VCaP (cell line): ENCODE data around the gene PPFIBP1.
"Not testable (repeated sequence)": the region's sequence is repeated elsewhere in the genome, so short reads cannot be mapped to it uniquely, and the experiment has no call there.

ENCODE experiments used
- H3K27ac ChIP-seq: fragments of 450-650 bp; 2 replicates; pipeline ENCODE4 v1.5.1; 2017
- TF ChIP-seq, protein P1 (sequence below): fragments of 450-650 bp; conservative IDR thresholded peaks from 2 replicates; pipeline ENCODE4 v1.5.1; 2017; ENCODE audit warnings: mild to moderate bottlenecking, moderate library complexity

The PPFIBP1 gene

DNA sequence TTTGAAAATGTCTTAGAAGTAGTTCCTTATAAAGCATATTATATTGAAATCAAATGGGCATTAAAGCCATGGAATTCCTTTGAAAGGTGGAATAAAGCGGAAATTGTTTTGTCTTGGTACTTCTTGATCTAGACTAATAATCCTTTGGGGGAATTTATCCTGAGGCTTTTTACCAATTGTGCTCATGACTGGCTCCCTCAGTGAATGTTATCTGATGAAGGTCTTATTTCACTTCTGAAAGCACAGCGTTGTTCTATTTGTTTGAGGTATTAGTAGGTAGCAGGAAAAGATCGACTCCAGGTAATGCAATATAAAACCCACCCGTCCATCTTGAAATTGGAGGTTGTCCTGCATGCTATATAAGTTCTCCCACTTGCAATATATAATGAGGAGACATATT, 64.8 kb downstream of the PPFIBP1 start:
- no peak overlapping the region for H3K27ac ChIP-seq
- TF ChIP-seq, protein P1, sequence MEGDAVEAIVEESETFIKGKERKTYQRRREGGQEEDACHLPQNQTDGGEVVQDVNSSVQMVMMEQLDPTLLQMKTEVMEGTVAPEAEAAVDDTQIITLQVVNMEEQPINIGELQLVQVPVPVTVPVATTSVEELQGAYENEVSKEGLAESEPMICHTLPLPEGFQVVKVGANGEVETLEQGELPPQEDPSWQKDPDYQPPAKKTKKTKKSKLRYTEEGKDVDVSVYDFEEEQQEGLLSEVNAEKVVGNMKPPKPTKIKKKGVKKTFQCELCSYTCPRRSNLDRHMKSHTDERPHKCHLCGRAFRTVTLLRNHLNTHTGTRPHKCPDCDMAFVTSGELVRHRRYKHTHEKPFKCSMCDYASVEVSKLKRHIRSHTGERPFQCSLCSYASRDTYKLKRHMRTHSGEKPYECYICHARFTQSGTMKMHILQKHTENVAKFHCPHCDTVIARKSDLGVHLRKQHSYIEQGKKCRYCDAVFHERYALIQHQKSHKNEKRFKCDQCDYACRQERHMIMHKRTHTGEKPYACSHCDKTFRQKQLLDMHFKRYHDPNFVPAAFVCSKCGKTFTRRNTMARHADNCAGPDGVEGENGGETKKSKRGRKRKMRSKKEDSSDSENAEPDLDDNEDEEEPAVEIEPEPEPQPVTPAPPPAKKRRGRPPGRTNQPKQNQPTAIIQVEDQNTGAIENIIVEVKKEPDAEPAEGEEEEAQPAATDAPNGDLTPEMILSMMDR, result no peak

DNA sequence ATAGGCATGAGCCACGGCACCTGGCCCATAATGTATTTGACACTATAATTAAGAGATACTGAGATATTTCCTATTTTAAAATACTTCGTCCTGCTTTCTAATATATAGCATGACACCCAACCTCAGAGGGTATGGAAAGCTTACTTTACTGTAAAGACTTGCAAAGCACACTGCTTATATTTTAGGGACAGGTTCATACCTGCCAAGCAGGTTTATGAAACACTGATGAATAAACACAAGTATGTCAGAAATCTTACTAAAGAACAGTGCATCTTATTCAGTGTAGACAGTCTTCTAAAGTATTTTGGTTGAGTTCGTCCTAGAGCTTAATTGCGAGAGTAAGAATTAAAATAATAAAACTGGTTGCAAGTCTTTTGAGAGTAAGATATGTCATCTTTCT, 65.4 kb downstream of the PPFIBP1 start:
- TF ChIP-seq, protein P1, result no peak

DNA sequence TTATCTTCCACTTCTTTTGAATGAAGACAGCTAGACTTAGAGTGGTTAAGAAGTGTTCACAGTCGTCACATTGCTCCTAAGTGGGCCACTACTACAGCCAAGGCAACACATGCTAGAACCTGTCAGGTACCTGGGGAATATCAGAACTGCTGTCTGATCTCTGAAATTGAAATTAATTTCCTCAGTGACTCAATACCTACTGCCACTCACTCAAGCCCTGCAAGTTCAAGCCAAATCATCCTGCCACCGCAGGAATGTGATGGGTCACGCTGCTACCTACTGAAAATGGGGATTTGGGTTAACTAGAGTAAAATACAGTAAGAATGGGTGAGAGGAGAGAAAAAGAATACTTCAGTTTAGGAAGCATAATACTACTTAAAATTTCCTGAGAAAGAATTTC, 67.7 kb downstream of the PPFIBP1 start:
- not testable (repeated sequence) for H3K27ac ChIP-seq

More for the DNA sequence above, 65.4 kb downstream of the PPFIBP1 start:
- H3K27ac ChIP-seq, result no peak overlapping the region

DNA sequence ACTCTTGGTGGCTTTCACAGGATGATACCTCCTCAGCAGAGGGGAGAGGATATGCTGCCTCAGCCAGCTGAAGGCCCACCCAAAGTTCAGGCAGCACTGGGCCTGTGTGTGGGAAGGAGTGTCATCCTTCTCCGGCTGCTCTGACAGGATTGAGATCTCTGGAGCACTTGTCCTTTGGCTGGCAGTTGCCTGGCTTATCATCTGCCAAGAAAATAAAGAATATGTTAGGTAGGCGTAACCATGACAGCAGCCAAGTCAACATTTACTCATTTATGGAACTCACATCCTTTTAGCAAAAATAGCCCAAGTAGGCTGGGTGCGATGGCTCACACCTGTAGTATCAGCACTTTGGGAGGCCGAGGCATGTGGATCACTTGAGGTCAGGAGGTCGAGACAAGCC, 68.5 kb downstream of the PPFIBP1 start:
- no peak overlapping the region for H3K27ac ChIP-seq

DNA sequence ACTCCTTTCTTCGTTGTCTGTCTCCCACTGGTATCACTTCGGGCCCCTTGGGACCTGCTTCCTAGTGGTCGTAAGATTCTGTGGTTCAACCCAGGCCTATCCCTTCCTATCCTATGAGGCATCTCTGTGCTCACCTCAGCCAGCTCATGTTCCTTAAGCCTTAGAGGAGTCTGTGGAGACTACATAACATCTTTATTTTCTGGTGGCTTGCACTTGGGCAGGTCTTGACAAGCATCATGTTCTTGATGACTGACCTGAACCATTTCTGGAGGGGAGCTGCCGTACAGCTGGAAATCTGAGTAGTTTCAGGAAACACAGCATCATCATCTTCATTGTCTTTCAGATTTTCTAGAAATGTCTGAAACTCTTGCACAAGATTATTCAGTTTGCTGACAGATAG, 69.3 kb downstream of the PPFIBP1 start:
- no peak overlapping the region for H3K27ac ChIP-seq
- TF ChIP-seq, protein P1, result no peak

More for the DNA sequence above, 68.5 kb downstream of the PPFIBP1 start:
- TF ChIP-seq, protein P1, result no peak

DNA sequence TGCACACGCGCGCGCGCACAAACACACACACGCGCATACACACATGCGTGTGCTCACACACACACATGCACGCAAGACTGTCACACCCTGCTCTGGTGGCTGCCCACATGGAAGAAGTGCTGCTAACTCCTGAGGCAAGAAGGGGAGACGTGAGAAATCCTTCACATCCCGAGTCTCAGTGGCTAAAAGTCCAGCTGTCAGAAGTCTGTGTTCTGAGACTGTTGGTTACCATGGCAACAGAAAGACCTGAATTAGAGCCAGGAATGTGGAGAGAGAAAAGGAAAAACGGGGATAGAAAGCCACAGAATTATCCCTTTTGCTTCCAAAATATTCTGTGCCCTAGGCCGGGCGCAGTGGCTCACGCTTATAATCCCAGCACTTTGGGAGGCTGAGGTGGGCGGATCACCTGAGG, 71.2 kb downstream of the PPFIBP1 start:
- TF ChIP-seq, protein P1, result no peak
- H3K27ac ChIP-seq, result no peak overlapping the region

DNA sequence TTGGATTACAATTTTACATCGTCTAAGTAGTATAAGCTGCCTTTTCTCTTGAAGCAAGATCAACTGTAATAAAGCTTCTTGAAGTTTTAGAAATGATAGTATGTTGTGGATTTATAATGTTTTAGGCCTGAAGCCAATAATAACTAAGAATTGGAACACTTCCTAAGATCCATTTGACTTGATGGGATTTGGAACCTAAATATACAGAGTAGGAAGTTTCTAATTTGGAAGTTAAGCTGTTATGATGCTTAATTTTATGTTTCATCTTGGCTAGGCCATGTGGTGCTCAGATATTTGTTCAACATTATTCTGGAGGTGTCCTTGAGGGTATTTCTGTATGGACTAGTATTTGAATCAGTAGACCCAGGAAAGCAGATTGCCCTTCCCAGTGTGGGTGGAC, 74.9 kb downstream of the PPFIBP1 start:
- H3K27ac ChIP-seq, result not testable (repeated sequence)

DNA sequence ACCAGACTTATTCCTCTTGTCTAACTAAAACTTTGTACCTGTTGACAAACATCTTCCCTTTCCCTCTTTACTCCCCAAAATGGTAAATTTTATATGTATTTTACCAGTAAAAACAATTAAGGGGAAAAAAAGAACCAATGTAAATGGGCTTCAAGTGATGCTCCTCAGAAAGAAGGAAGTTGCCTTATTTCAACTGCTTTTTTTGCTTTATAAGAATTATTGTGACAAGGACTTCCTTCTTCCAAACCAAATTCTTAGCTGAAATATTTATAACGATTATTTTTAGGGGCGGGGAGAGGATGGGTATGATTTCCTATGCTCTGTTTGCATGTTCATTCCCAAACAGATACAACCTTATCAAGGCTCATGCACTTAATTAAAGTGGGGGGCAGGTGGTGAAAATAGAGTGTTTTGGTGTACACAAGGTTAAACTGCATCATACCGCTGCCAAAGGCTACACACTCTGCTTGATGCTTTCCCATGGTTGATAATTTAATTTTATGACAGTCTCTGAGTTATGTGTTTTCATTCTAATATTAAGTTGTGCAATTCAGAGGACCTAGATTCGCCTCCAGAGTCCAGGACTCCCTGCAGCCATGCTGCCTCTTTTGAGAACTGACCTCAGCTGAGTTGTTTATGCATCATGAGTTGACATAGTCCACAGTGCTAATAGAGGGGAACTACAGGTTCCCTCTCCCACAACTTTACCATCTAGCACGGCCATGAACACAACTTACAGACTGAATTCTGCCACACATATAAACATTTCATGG, 77.2 kb downstream of the PPFIBP1 start:
- not testable (repeated sequence) for H3K27ac ChIP-seq

DNA sequence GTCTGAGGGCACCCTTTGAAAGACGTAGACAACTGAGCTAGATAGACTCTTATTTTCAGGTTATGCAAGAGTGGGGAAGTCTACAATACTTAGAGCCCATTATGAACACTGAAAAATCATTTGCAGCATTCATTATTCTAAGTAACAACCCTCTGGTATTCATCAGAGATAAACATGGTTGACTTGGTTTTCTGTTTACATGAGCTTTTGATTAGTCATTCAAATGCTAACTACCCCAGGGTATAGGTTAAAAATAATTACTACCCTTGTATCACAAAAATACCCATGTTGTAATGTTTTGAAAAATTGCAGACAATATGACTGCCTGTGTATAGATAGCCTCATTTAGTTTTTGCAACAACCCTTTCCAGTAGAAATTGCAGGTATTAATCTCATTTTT, 78.5 kb downstream of the PPFIBP1 start:
- H3K27ac ChIP-seq, result no peak overlapping the region
- TF ChIP-seq, protein P1, result no peak
